Epithelial cell of proximal tubule (primary cell): ENCODE results near the gene MYBPH. TPM values are rescaled to one million over a fixed set of nuclear protein-coding genes. Genes with fewer than 3 reads are reported as not detected.

Experiments
- DNase-seq: peaks from one replicate; pipeline ENCODE4 v3.0.0-alpha.2; 2011; ENCODE audit warnings: low read depth
- H3K4me3 ChIP-seq: 2 replicates; pipeline ENCODE4 v1.5.1; 2011; ENCODE audit warnings: low read depth, mild to moderate bottlenecking, low read length
- CTCF ChIP-seq: conservative IDR thresholded peaks from 2 replicates; pipeline ENCODE4 v1.5.1; 2012; ENCODE audit warnings: low read depth, mild to moderate bottlenecking, low read length
- total RNA-seq: library from RNA; depleted of rRNA; stranded (reverse); fragments of >200 nt; gene quantifications from 2 replicates; pipeline ENCODE4 v1.2.3, GENCODE V29; 2015

The MYBPH gene, protein sequence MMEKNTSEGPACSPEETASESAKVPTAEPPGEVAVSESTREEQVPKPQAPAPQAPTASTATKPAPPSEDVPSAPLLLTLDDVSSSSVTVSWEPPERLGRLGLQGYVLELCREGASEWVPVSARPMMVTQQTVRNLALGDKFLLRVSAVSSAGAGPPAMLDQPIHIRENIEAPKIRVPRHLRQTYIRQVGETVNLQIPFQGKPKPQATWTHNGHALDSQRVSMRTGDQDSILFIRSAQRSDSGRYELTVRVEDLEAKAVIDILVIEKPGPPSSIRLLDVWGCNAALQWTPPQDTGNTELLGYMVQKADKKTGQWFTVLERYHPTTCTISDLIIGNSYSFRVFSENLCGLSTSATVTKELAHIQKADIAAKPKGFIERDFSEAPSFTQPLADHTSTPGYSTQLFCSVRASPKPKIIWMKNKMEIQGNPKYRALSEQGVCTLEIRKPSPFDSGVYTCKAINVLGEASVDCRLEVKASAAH
- total RNA-seq = not detected in 2 replicates

DNA sequence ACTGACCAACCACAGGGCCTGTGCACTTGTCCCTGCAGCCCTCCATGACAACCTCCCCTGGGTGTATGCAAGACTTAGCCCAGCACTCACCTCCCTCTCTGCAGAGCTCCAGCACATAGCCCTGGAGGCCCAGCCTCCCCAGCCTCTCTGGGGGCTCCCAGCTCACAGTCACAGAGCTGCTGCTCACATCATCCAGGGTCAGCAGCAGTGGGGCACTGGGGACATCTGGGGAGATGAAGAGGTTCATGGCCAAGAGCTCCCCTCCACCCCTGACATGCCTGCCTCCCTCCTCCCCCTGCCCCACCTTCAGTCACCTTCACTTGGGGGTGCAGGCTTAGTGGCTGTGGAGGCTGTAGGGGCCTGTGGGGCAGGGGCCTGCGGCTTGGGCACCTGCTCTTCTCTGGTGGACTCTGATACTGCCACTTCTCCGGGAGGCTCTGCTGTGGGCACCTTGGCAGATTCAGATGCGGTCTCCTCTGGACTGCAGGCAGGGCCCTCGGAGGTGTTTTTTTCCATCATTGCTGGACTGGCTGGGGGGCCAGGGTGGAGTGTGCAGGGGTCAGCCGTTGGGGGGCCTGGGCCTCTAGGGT lies at the start of gene MYBPH:
Gene MYBPH, minus strand, starts transcription at position 590 of the 590 bp plus-strand sequence. Its CDS starts 71 bp downstream, at position 519.
- no peak for TF ChIP-seq CTCF
- DNase-seq = no peak
- no peak within 1 kb of the TSS for H3K4me3 ChIP-seq

DNA sequence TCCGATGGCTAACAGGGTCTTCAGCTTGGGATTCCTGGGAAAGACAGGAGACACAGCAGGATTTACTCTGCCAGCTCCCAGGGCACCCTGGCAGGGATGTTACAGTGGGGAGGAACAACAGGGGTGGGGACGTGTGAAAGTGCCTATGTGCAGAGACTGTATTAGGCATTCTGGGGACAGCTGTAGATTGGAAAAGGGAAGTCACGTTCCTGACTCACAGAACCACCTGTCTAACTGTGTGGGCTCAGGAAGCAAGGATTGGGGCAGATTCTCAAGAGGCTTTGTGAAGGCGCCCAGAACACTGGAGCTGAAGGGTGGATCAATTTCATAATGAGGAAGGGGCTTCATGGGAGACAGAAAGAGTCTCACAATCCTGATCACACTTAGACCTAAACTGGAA lies 49.4 kb upstream of the MYBPH start:
- no peak for DNase-seq
- no peak for TF ChIP-seq CTCF
- H3K4me3 ChIP-seq = no peak overlapping the region

GRCh38 chr1:203223012-203223775 lies 47.6 kb upstream of the MYBPH start:
- H3K4me3 ChIP-seq = no peak overlapping the region
- no peak for TF ChIP-seq CTCF
- DNase-seq = no peak

GRCh38 chr1:203219934-203220333 lies 44.3 kb upstream of the MYBPH start:
- H3K4me3 ChIP-seq = no peak overlapping the region
- DNase-seq = no peak
- no peak for TF ChIP-seq CTCF

- H3K4me3 ChIP-seq = no peak overlapping the region
- TF ChIP-seq CTCF = no peak
- DNase-seq = no peak
Measured at GRCh38 chr1:203219171-203219570, 43.5 kb upstream of the MYBPH start.

- TF ChIP-seq CTCF = no peak
- no peak for DNase-seq
- H3K4me3 ChIP-seq = no peak overlapping the region
Measured at GRCh38 chr1:203217668-203218067, 42.0 kb upstream of the MYBPH start.
